ENCODE data around the gene FREM2. TPM values are rescaled to one million over a fixed set of nuclear protein-coding genes. Genes with fewer than 3 reads are reported as not detected.

Gene FREM2
- total and polyA plus RNA-seq, 5 donors from 2014 or later, result not detected

- no peaks in the 10 kb centered on the region for H3K36me3 ChIP-seq (ENCODE audit: control insufficient read depth, insufficient read depth, low read length)
- H3K36me3 Mint-ChIP-seq, result no peaks in the 10 kb centered on the region
- H3K4me1 ChIP-seq (ENCODE audit: control insufficient read depth, insufficient read depth, low read length, poor library complexity, severe bottlenecking), result no peaks in the 10 kb centered on the region
- no peak overlapping the region for H3K27ac ChIP-seq (ENCODE audit: insufficient read depth, low read length, poor library complexity, severe bottlenecking)
- H3K27me3 Mint-ChIP-seq, result no peaks in the 10 kb centered on the region
- H3K9me3 Mint-ChIP-seq, result peaks cover 4 to 22% (median 9%) of the 10 kb centered on the region in 7 donors
- H3K4me1 Mint-ChIP-seq, result no peaks in the 10 kb centered on the region
- H3K27me3 ChIP-seq (ENCODE audit: control insufficient read depth, insufficient read depth, low read length), result no peaks in the 10 kb centered on the region
- peaks cover 6 to 9% of the 10 kb centered on the region in 2 experiments for H3K9me3 ChIP-seq (ENCODE audit: control insufficient read depth in 2 of 2, low read length in 2 of 2)
- no peak for ATAC-seq (ENCODE audit: low read depth in 2 of 2)
- H3K27ac Mint-ChIP-seq, result peak overlapping the region in 1 of 3 donors; percentile 40
- no peak for DNase-seq
- H3K4me3 Mint-ChIP-seq, result no peak overlapping the region
- H3K4me3 ChIP-seq (ENCODE audit: low read depth, low read length), result no peak overlapping the region
These were observed 127.5 kb downstream of the FREM2 start for GRCh38 chr13:38814331-38814730.

DNA sequence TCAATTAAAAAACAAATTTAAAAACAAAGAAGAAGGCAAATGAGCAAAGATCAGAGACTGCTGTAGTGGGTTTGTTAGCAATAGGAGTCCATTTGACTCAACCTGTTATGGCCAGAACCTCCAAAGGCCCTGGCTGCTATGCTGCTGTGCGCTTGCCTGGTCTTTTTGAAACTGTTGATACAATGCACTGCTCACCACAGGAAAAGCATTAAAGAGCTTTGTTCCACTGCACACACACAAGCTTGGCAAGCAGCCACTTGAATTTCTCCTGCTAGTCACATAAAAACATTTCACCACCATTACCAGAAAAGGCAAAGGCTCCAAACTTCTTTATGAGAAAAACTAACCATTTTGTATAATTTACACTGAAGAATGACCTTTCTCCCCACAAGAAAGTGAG, 132.2 kb downstream of the FREM2 start:
- H3K36me3 ChIP-seq (ENCODE audit: control insufficient read depth, insufficient read depth, low read length), result no peaks in the 10 kb centered on the region
- no peaks in the 10 kb centered on the region for H3K9me3 ChIP-seq (ENCODE audit: control insufficient read depth in 2 of 2, low read length in 2 of 2)
- ATAC-seq (ENCODE audit: low read depth in 2 of 2) (no peak), DNase-seq (no peak)
- no peaks in the 10 kb centered on the region for H3K36me3 Mint-ChIP-seq
- no peak overlapping the region for H3K4me3 Mint-ChIP-seq
- no peak overlapping the region for H3K4me3 ChIP-seq (ENCODE audit: low read depth, low read length)
- peaks cover 0 to 4% (median 1%) of the 10 kb centered on the region in 7 donors for H3K9me3 Mint-ChIP-seq
- H3K4me1 ChIP-seq (ENCODE audit: control insufficient read depth, insufficient read depth, low read length, poor library complexity, severe bottlenecking), result no peaks in the 10 kb centered on the region
- H3K27ac Mint-ChIP-seq, result no peak overlapping the region
- H3K27me3 ChIP-seq (ENCODE audit: control insufficient read depth, insufficient read depth, low read length), result no peaks in the 10 kb centered on the region
- no peaks in the 10 kb centered on the region for H3K4me1 Mint-ChIP-seq
- H3K27ac ChIP-seq (ENCODE audit: insufficient read depth, low read length, poor library complexity, severe bottlenecking), result no peak overlapping the region
- no peaks in the 10 kb centered on the region for H3K27me3 Mint-ChIP-seq

DNA sequence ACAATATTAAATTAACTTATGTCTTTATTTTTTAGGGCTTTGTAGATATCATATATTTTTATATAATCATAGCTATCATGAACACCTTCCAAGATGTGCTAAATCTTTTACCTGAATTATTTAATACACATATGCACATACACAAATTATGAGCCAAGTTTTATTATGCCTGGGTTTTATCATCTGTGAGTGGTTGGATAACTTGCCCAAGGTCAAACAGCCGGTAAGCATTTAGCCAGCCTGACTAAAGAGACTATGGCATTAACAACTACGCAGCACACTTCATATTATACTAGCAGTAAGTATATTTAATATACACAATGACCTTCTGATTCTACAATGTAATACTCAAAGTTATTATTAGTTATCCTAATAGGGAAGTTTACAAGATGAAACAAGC, 132.7 kb downstream of the FREM2 start:
- DNase-seq (no peak), ATAC-seq (ENCODE audit: low read depth in 2 of 2) (no peak)
- Mint-ChIP-seq H3K9me3 (peaks cover 0 to 3% (median 1%) of the 10 kb centered on the region in 7 donors), H3K4me1 (no peaks in the 10 kb centered on the region), H3K36me3 (no peaks in the 10 kb centered on the region), H3K27me3 (no peaks in the 10 kb centered on the region), H3K4me3 (no peak overlapping the region), H3K27ac (no peak overlapping the region)
- Histone ChIP-seq H3K9me3 (ENCODE audit: control insufficient read depth in 2 of 2, low read length in 2 of 2) (no peaks in the 10 kb centered on the region), H3K4me3 (ENCODE audit: low read depth, low read length) (no peak overlapping the region), H3K27me3 (ENCODE audit: control insufficient read depth, insufficient read depth, low read length) (no peaks in the 10 kb centered on the region), H3K27ac (ENCODE audit: insufficient read depth, low read length, poor library complexity, severe bottlenecking) (no peak overlapping the region), H3K4me1 (ENCODE audit: control insufficient read depth, insufficient read depth, low read length, poor library complexity, severe bottlenecking) (no peaks in the 10 kb centered on the region), H3K36me3 (ENCODE audit: control insufficient read depth, insufficient read depth, low read length) (no peaks in the 10 kb centered on the region)

DNA sequence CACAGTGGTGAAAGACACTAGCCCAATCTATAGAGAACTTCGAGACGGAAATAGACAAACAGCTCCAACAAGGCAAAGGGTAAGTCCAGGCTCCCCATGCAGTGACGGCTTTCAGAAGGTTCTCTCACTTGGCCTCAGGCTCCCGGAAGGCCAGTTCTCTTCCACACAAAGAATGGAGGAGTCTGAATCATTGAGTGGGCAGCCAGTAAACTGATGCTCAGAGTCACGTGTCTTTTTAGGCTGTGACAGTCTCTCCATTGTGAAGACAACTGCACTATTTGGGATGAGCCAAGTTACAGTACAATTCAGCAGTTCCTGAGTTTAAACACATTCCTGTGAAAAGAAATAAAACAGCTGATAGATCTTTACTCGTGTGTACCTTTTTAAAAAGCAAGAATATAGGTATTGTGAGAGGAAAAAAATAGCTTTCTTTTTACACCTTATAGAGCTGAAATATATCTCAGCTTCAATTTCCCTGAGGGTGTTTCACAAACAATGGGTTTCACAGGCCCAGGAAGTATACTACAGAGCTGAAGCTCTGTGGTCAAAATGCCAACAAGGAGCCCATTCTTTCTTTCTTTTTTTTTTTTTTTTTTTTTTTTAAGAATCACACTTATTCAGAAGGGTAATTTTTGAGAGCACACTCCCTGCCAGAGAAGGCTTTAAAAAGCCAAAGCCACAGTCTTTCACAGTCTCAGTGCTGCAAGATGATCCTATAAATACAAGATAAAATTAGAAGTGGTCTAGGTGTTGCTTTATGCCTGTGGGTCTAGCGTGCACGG, 135.1 kb downstream of the FREM2 start:
- H3K4me3 Mint-ChIP-seq, result no peak overlapping the region
- H3K4me1 Mint-ChIP-seq, result no peaks in the 10 kb centered on the region
- H3K9me3 ChIP-seq (ENCODE audit: control insufficient read depth in 2 of 2, low read length in 2 of 2), result no peaks in the 10 kb centered on the region
- peaks cover 0 to 2% (median 0%) of the 10 kb centered on the region in 7 donors for H3K9me3 Mint-ChIP-seq
- no peaks in the 10 kb centered on the region for H3K4me1 ChIP-seq (ENCODE audit: control insufficient read depth, insufficient read depth, low read length, poor library complexity, severe bottlenecking)
- no peak overlapping the region for H3K4me3 ChIP-seq (ENCODE audit: low read depth, low read length)
- H3K36me3 Mint-ChIP-seq, result no peaks in the 10 kb centered on the region
- no peaks in the 10 kb centered on the region for H3K36me3 ChIP-seq (ENCODE audit: control insufficient read depth, insufficient read depth, low read length)
- ATAC-seq (ENCODE audit: low read depth in 2 of 2) (no peak), DNase-seq (no peak)
- H3K27me3 ChIP-seq (ENCODE audit: control insufficient read depth, insufficient read depth, low read length), result no peaks in the 10 kb centered on the region
- no peak overlapping the region for H3K27ac Mint-ChIP-seq
- no peaks in the 10 kb centered on the region for H3K27me3 Mint-ChIP-seq
- H3K27ac ChIP-seq (ENCODE audit: insufficient read depth, low read length, poor library complexity, severe bottlenecking), result no peak overlapping the region

DNA sequence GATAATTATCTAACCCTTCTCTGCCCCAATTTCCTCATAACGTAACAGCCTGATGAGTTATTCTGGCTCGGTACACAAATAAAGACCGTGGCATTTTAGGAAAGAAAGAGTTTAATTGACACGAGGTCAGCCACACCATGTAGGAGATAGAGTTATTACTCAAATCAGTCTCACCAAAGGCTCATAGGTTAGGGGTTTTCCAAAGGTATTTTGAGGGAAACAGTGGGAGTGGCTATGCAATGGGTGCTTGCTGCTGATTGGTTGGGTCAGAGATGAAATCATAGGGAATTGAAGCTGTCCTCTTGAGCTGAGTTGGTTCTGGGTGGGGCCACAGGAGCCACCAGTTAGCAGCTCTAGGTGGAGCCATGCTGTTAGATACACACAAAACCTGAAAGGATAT, 137.5 kb downstream of the FREM2 start:
- no peak for DNase-seq
- H3K36me3 ChIP-seq (ENCODE audit: control insufficient read depth, insufficient read depth, low read length), result no peaks in the 10 kb centered on the region
- no peaks in the 10 kb centered on the region for H3K27me3 Mint-ChIP-seq
- no peaks in the 10 kb centered on the region for H3K9me3 ChIP-seq (ENCODE audit: control insufficient read depth in 2 of 2, low read length in 2 of 2)
- no peaks in the 10 kb centered on the region for H3K36me3 Mint-ChIP-seq
- H3K4me3 Mint-ChIP-seq, result no peak overlapping the region
- peaks cover 0 to 3% (median 0%) of the 10 kb centered on the region in 7 donors for H3K9me3 Mint-ChIP-seq
- H3K4me1 ChIP-seq (ENCODE audit: control insufficient read depth, insufficient read depth, low read length, poor library complexity, severe bottlenecking), result no peaks in the 10 kb centered on the region
- no peaks in the 10 kb centered on the region for H3K4me1 Mint-ChIP-seq
- ATAC-seq (ENCODE audit: low read depth in 2 of 2), result no peak
- no peak overlapping the region for H3K27ac Mint-ChIP-seq
- no peak overlapping the region for H3K27ac ChIP-seq (ENCODE audit: insufficient read depth, low read length, poor library complexity, severe bottlenecking)
- H3K27me3 ChIP-seq (ENCODE audit: control insufficient read depth, insufficient read depth, low read length), result no peaks in the 10 kb centered on the region
- H3K4me3 ChIP-seq (ENCODE audit: low read depth, low read length), result no peak overlapping the region

DNA sequence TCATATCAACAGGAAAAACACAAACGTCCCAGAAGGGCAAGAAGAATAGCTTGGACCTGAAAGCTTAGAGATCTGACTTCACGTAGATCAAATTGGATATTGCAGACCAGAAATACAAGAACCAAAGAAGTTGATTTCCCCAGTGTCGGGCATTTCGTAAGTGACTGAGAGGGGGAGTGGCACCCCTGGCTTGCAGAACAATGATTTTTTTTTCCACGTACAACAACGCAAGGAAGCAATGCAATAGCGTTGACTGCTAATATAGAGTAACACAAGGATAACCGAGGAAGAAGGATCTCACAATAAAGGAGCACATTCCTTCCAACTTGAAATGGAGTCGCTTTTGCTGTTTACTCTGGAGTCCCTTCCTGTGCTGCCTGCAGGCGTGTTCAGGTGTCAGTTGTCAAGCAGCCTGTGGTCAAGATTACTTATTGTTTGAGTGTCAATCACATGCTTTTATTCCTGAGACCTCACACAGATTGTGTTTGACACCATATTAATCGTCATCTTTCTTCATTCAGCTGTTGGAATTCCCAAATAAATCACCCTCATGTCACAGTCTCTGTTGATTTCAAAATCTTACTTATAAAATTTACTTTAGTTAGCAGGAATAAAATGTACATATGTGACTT, 139.4 kb downstream of the FREM2 start:
- H3K36me3 ChIP-seq (ENCODE audit: control insufficient read depth, insufficient read depth, low read length), result no peaks in the 10 kb centered on the region
- no peaks in the 10 kb centered on the region for H3K27me3 Mint-ChIP-seq
- ATAC-seq (ENCODE audit: low read depth in 2 of 2), result no peak
- H3K4me3 Mint-ChIP-seq, result no peak overlapping the region
- no peaks in the 10 kb centered on the region for H3K4me1 Mint-ChIP-seq
- no peak overlapping the region for H3K27ac Mint-ChIP-seq
- DNase-seq, result no peak
- peaks cover 0 to 3% (median 0%) of the 10 kb centered on the region in 7 donors for H3K9me3 Mint-ChIP-seq
- H3K27ac ChIP-seq (ENCODE audit: insufficient read depth, low read length, poor library complexity, severe bottlenecking), result no peak overlapping the region
- H3K4me1 ChIP-seq (ENCODE audit: control insufficient read depth, insufficient read depth, low read length, poor library complexity, severe bottlenecking), result no peaks in the 10 kb centered on the region
- no peaks in the 10 kb centered on the region for H3K27me3 ChIP-seq (ENCODE audit: control insufficient read depth, insufficient read depth, low read length)
- no peaks in the 10 kb centered on the region for H3K36me3 Mint-ChIP-seq
- H3K4me3 ChIP-seq (ENCODE audit: low read depth, low read length), result no peak overlapping the region
- H3K9me3 ChIP-seq (ENCODE audit: control insufficient read depth in 2 of 2, low read length in 2 of 2), result no peaks in the 10 kb centered on the region

DNA sequence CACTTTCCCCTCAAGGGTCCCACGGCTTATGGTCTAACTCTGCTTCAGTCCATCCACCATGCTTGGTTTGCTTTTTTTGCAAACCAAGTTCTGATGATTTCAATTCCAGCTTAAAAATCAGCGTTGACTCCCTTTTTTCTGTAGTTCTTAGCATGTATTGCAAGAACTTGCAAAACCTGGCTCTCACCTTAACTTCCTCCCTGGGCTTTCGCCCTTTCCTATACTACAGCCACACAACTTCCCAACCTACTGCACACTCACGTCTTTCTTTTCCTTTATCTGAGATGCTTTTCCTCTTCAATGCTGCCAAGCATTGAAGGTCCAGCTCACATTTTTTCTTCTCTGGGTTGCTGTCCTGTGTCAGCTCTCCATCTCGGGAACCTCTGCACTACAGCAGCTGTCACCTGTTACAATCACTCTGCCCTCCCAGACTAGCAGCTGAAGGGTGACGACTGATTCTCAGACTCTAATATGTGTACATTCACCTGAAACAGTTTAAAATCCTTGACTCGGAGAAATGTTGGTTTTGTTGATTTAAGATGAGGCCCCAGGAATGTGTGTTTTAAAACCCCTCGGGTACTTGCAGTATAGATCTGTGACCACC, 143.7 kb downstream of the FREM2 start:
- H3K4me3 ChIP-seq (ENCODE audit: low read depth, low read length), result no peak overlapping the region
- H3K9me3 ChIP-seq (ENCODE audit: control insufficient read depth in 2 of 2, low read length in 2 of 2), result no peaks in the 10 kb centered on the region
- no peaks in the 10 kb centered on the region for H3K36me3 ChIP-seq (ENCODE audit: control insufficient read depth, insufficient read depth, low read length)
- Mint-ChIP-seq H3K4me3 (peak overlapping the region in 1 of 4 donors; percentile 10), H3K4me1 (no peaks in the 10 kb centered on the region), H3K9me3 (peaks cover 0 to 3% (median 0%) of the 10 kb centered on the region in 7 donors), H3K27ac (no peak overlapping the region), H3K36me3 (no peaks in the 10 kb centered on the region), H3K27me3 (no peaks in the 10 kb centered on the region)
- no peaks in the 10 kb centered on the region for H3K27me3 ChIP-seq (ENCODE audit: control insufficient read depth, insufficient read depth, low read length)
- no peaks in the 10 kb centered on the region for H3K4me1 ChIP-seq (ENCODE audit: control insufficient read depth, insufficient read depth, low read length, poor library complexity, severe bottlenecking)
- H3K27ac ChIP-seq (ENCODE audit: insufficient read depth, low read length, poor library complexity, severe bottlenecking), result no peak overlapping the region
- DNase-seq (no peak), ATAC-seq (ENCODE audit: low read depth in 2 of 2) (no peak)
